Hematopoietic multipotent progenitor cell treated with erythropoietin and hydrocortisone succinate and interleukin-3 and kit ligand, for 4 days (in vitro differentiated cells): ENCODE results near the gene PRDM1.

Source experiments
- DNase-seq: peaks from one replicate; pipeline ENCODE4 v3.0.0-alpha.2; 2015

The PRDM1 gene

DNA sequence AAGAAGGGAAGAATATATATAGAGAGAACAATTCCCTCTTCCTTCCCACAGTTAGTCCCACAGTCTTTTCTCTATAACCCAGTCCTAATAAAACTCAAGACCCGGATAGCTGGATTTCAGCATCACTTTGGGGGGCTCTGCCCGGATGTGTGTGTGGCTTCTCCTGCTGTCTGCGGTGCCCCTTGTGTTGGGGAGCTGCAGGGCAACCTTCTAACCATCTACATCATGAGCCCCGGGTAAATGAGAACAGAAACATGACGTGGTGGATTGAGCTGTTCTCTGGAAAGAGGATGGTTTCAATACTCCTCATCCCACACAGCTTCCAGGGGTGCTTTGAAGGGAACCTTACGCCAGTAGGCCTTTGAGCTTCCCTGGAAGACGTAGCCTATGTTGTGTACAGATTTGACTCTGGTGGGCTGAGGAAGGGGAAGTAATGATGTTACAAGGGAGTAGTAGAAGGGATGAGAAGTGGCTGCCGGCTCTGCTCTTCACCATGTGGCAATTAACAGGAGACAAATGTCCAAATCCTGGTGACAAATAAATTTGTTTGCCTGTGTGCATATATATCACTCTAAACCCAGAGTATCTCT is 13.5 kb upstream of the PRDM1 start:
- no peak for DNase-seq

DNA sequence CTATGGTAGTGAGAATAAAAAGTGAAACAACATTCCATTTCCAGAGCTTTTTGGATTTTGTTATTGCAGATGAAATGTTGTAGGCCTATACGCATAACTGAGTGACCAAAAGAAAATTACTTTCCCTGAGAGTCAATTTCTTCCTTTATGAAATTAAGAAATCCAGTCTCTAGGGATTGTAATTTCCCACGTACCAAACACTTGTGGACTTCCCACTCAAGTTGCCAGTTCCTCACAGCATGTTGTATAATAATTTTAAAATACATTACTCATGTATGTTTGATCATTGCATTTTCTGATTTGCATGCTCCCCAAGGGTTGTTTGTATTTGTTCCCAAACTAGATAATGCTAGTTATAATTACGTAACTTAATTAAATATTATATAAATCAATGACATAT is 12.0 kb upstream of the PRDM1 start:
- no peak for DNase-seq

DNA sequence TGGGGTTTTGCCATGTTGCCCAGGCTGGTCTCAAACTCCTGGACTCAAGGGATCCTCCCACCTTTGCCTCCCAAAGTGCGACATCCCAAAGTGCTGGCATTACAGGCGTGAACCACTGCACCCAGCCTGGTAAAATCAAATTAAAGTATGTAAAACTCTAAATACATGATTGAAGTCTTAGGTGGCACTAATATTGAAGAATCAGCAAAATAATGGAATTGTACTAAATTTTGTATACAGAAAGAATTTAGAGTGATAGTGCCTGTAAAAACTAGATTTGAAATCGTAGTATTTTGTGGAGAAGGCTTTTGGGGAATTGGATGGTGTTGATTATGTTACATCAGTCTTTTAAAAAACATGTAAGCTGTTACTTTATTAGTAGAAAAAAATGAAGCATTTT is 10.0 kb upstream of the PRDM1 start:
- no peak for DNase-seq

DNA sequence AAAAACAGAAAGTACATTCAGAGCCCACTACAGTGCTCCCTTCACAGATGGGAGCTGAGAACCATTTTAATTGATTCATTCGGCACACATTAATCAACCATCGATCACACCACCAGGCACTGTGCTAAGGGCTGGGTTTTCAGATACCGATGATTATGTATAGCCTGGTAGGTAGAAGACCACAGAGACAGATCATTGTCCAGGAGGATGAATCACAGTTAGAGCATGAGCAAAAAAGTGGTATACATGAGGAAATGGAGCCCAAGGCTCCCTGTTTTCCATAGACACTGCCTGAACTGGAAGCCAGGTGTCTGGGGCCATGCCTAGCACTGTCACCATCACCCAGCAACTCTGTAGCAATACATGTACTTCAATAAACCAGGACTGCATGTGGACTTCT is 9.0 kb upstream of the PRDM1 start:
- DNase-seq, result no peak

DNA sequence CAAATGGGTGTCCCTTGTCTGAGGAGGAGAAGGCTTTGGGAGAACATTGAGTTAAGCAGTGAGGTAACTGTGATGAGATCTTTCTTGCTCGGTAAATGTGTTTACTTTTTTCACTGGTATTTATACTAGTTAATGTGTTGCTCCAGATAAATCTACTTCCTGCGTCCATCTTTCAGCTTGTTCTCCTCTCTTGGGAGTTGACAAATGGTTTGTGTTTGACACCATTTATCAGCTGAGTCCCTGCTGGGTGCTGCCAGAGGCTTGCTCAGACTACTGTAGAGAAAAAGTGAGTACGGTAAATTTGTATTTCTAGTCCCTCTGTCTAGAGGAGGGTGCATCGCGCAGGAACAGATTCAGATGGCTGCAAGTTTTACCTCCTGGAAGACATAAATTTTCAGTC is 8.3 kb upstream of the PRDM1 start:
- DNase-seq, result no peak

DNA sequence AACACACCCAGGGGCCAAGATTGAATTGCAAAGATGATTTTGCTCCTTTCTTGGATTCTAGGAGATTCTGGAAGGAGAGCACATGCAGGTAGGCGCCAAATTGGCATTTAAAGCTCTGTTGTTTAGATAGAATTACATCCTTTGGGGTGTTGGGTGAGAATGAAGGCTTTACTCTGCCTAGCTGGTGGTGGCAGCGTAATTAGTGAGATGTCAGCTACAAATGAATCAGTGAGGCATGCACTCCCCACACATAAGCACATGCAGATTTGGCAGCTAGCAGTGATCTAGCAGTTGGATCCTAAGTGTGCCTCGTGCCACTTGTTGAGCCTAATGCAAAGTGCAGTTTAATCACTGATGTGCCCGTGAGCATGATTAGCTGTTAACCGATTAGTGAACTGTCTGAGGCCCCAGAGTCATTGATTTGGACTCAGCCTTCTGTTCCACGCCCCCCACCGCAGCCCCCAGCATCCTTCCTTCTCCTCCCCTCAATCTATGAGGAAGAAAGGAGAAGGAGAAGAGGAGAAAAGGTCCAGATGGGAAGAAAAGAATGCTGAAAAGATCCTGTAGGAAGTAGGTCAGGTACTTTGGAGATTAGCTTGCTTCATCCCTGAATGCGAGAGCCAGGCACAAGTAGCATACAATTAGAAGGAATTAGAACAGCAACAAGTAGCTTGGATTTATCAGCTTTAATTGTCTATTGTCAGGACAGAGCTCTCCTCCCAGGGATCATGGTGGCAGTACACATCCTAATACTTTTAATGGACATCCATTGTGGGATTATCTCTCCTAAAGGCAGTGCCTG is 6.0 kb upstream of the PRDM1 start:
- DNase-seq, result no peak

DNA sequence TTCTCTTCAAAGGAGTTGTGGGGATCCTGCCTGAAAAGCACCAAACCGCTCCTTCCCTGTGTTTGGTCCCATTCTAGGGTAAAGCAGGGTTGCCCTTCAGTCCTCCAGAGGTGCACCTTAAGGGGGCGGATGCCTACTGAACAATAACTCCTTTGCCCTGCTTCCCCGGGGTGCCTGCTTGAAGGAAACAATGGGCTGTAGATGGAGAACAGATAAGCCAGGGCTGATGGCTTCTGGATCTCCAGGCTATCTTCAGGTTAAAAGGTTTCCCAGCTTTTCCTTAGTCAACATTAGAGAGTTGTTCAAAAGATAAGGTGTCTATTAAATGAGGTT is 5.4 kb upstream of the PRDM1 start:
- no peak for DNase-seq

DNA sequence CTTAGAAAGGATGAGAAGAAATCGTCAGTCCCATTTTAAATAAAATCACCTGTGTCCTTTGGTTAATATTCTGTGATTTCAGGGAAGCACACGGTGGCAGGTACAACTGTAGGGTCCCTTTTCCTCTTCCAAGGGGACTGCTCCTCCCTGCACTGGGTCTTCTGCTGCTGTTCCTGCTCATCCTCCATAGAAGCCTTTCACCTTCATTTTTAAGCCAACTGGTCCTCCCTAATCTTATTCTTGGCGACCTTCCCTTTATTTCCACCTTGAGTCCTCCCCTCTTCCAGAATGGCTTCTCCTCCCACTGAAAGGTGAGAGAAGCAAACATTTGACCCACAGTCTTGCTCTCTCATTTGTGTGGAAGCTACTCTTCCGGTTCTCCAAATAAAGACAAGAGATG is 4.4 kb upstream of the PRDM1 start:
- no peak for DNase-seq

DNA sequence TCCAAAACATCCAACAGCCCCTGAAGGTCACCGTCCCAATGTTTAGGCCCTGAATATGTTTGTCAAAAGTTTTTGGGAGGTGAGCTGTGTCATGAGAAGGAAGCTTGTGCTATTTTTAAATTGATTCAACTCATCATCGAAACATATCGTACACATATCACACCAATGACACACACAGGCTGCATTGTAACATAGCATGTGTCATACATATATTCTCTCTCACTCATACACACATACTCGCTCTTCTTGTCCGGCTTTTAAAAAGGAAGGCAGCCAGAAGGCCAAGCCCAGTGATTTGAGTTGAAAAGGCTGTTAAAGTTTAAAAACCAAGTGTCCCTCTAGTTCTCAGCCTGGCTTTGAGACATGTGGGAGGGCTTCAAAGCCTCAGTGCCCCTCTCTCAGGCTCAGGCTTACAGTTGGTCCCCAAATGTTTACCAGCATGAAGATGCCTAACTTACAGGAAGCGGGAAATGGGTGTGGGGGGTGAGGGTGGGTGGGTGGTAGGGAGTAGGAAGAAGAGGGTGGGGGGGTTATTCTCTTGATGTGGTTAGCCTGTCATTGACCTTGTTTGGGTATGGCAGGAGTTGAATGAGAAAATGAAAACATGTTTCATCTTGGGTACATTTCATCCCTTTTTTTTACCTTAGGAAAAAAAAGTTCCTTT is 3.3 kb upstream of the PRDM1 start:
- DNase-seq, result no peak

DNA sequence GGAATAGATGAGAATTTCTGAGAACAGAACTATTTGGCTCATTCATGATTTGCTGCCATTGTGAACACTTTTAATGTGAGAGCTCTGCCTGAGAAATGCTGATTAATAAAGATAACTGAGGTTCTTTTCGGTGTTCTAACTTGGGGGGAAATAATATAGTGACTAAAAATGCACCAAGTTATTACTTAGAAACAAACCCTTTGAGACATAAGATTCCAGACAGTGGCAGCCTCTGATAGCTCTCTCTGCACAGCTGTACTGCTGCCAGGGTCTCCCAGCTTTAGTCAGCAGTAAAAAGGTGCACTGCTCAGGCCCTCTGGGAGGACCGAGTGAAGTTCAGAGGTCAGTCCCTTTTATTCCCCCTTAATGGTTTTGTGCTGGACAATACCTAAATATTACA is 2.5 kb upstream of the PRDM1 start:
- no peak for DNase-seq

DNA sequence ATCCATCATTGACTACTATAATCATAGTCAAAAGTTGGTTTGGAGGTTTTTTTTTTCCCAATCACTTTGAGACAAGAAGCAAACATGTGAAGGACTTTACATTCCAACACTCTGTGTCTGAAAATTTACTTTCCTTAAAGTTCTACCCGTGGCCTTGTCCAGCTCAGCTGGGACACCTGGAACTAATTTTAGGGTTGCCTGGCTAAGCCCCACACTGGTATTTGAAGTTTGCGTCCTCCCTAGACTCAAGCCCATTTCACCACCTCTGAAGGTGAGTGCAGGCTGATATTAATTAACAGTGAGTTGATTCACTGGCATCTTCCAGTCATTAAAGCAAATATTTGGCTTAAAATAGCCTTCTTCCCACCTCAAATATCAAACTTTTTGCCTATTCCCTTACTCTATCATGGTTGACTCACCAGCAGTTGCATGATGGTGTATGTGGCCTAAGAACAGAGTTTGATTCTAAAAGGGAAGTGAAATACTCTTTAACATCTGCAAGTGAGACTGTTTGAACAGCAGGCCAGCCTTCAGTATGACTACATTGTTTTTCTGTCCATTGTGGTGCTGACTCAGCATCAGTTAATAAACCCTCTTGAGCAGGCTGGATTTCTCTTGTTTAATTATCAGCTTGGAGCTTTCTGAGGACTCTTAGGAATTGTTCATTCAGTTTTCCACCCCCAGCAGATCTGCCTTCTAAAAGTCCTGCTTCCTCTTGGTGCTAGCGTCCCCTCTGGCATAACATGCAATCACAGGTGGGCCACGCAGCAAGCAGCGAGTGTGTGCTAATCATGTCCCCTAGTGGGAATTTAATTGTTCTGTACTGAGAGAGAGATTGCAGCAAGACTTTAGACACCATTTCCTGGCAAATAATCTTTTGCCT is 1.8 kb upstream of the PRDM1 start:
- DNase-seq, result peak; percentile 78

DNA sequence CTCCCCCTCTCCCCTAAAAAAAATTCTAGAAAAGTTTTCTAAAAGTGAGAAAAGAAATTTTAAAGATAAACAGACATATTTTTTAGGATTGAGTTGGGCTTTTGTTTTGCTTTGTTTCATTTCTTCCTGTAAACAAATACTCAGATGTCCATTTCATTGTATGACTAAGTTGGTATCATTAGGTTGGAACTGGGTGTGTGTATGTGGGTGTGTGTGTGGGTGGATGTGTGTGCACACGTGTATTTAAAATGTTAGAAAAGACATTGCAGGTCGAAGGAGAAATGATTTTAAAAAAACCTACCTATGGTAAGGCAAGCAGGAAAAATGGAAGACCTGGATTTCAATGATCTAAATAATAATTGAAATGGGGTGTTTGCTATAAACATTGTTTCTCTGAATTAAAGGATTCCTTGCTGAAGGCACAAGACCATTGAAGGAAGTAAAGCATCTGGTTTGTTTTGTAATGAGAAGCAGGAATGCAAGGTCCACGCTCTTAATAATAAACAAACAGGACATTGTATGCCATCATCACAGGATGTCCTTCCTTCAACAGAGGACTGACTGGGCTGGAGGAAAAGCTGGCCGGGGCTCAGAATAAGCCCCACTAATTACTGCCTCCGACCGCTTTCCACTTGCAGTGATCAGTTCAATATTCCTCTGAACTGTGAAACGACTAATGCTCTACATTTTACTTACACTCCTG is 996 bp upstream of the PRDM1 start:
- DNase-seq, result no peak

DNA sequence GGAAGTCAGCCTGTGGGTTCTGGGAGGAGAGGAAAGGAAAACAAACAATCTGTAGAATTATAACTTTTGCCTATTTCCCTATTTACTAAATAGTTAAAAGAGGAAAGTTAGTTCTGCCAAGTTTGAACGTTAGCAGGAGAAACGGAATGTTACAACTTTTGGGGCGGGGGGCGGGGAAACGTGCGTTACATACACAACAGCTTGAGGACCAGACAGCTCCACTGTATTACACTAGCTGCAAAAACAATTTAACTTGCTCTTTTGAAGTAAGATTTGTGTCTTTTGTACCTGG is 498 bp upstream of the PRDM1 start:
- DNase-seq, result no peak

DNA sequence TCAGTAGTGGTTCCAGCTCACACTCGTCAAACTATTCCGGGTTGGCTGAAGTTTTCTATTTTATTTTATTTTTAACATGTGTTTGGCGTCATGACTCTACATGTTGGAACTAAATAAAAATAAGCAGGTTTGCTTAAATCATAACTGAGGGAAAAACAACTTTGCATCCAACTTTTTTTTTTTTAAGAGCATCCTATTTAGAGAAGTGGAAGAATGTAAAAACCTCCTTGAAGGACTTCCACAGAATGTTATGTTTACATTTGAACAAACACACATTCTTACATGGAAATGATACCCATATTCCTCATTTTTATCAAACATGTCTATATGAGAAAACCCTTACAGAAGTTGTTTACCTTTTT is 659 bp downstream of the PRDM1 start:
- DNase-seq, result no peak

DNA sequence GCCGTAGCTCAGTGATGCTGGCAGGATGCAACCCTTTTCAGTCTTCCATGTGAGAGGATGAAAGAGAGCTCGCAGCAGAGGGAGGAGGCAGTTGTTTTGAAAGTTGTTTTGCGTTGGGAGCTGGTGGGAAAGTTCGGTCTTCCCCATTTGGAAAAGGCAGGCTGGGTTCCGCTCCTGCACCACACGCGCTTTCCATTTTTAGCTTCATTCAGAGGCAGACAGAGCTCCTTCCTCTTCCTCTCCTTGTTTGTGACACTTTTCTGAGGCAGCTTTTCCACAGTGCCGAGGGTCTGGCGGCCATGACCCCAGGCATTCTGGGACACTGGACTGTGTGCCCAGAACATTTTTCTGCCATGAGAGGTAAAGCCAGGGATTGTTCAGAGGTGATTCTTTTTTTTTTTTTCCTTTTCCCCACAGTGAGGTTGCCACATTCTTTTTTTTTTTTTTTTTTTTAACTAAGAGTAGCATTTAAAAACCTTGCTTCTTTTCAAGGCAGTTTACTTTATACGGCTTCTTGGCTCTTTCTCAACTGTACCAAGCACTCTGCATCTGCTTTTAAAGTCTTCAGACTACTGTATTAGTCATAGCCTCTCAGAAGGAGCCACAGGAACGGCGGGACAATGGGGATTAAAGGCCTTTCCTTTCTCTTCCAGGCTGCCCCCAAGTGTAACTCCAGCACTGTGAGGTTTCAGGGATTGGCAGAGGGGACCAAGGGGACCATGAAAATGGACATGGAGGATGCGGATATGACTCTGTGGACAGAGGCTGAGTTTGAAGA is 1.6 kb downstream of the PRDM1 start:
- no peak for DNase-seq

DNA sequence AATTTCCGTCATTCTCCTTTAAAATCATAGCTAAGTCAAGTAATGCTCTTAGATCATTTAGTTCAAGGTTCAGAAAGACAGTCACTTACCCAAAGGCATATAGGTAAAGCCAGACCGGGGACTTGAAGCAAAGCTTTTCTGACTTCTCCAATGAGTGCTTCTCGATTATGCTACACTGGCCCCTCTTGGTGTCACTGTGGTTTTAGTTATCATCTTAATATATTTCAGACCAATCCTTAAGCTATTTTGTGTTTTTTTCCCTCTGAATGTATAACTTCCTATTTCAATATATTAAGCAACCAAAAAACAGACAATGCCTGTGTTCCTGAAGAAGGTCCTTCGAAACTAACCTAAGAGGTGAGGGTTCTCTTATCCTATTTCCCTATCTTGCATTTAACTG is 3.9 kb downstream of the PRDM1 start:
- peak; percentile 80 for DNase-seq

DNA sequence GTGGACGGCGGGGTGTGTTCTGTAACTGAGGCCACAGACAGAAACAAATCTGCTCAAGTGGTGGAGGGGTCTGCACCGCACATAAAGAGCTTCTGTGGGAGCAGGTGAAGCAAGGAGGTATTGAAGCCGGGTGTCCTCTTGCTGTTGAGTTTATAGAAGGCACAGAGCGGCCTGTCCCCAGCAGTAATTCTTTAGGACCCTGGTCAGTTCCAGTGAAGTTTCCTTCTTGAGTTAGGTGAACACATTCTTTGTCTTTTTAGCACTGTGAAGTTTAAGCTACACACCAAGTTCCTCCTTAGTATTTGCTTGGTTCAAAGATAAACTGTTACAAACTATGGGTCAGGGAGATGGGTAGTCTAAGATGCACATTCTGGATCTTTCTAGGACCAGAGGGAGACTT is 6.1 kb downstream of the PRDM1 start:
- DNase-seq, result no peak

DNA sequence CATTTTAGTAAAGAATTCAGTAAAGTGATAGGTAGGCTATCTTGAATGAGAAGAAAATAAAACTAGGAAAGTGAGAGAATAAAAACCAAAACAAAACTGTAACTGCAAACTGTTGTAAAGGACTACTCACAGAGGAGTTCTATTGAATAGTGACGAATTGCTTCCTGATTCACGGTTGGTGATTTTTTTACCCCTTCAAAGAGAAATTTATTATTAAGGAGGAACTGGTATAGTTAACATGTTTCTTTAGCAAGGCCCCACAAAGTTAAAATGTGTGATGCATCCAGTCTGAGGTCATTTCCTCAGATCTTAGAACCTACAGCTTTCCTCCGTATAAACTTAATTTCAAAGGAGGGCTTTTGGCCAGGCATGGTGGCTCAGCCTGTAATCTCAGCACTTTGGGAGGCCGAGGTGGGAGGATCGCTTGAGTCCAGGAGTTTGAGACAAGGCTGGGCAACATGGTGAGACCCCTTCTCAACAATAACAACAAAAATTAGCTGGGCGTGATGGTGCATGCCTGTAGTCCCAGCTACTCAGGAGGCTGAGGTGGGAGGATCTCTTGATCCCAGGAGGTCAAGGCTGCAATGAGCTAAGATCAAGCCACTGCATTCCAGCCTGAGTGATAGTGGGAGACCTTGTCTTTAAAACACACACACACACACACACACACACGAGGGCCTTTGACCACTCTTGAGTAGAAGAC is 8.3 kb downstream of the PRDM1 start:
- no peak for DNase-seq

DNA sequence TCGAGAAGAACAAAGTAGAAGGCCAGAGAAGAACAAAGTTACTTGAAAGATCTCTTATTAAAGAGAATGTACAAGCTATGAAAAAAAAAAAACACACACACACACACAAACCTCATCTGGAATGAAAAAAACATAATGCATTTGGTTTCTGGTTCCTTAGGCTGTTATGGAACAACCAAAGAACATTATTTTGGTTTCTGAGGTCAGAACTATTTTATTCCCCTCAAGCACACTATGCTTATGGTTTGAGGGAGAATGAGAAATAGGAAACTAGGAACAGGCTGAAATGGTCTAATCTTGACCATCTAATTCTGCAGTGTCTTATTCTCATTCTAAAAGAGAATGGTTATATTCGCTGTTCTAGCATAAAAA is 8.8 kb downstream of the PRDM1 start:
- DNase-seq, result no peak

DNA sequence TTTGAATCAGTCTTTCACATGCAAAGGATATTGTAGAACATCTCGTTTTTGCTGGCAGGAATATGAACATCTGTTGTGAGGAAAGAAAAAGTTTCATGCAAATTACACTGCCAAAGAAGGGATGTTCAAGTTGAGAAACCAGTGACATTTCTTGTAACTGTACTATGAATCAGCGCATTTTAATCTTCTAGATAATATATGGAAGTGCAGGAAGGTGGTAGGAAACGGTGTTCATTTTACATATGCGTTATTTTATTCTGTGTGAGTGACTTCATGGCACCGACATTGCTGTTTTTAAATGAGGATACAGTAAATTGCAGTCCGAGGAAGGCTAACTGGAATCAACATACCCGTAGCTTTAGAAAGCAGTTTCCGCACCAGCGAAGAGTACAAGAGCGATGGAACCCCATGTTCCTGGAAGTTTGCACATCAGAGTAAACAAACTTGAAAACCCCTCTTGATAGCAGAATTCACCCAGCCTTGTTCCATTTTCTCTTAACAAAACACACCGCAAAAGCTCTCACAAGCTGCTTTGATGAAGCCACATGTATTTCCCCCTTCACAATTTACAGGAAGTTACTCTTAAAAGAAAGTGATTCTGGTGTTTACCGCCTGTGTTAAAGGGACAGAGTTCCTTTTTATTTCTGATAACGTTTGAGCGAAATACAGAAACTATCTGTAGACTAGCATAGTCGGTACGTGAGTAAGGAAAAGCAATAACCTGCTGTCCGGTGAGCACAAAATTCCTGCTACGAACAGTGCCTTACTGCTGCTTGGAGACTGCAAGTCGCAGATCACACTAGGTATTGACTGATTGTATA is 11.5 kb downstream of the PRDM1 start:
- peak; percentile 82 for DNase-seq
